BLaER1 treated with 17β-estradiol and CSF1 and Interleukin-3, amounts not matched to agents 10 nM and 100 nM (cell line): Measurements from ENCODE around the gene CYP4B1.
"Not testable (repeated sequence)": the region's sequence is repeated elsewhere in the genome, so short reads cannot be mapped to it uniquely, and the experiment has no call there.

Source experiments
- H3K27ac ChIP-seq, 11 experiments: shearing (Covaris generic); formaldehyde crosslinking; 2 replicates each; pipeline ENCODE4 v1.8.1; 2022
- H3K27me3 ChIP-seq, 11 experiments: shearing (Covaris generic); formaldehyde crosslinking; 2 replicates each; pipeline ENCODE4 v1.8.1; 2022
- H3K36me3 ChIP-seq, 11 experiments: shearing (Covaris generic); formaldehyde crosslinking; 2 replicates each; pipeline ENCODE4 v1.8.1; 2022
- H3K4me1 ChIP-seq, 10 experiments: shearing (Covaris generic); formaldehyde crosslinking; 2 replicates each; pipeline ENCODE4 v1.8.1; 2022
- H3K4me2 ChIP-seq, 11 experiments: shearing (Covaris generic); formaldehyde crosslinking; 2 replicates each; pipeline ENCODE4 v1.8.1; 2022
- H3K4me3 ChIP-seq, 10 experiments: shearing (Covaris generic); formaldehyde crosslinking; 2 replicates each; pipeline ENCODE4 v1.8.1; 2022
- H3K9ac ChIP-seq, 11 experiments: shearing (Covaris generic); formaldehyde crosslinking; 2 replicates each; pipeline ENCODE4 v1.8.1; 2022
- H3K9me3 ChIP-seq, 11 experiments: shearing (Covaris generic); formaldehyde crosslinking; replicated peaks in 1 of 11; 2 replicates each; pipeline ENCODE4 v1.8.1; 2022
- H4K20me1 ChIP-seq, 11 experiments: shearing (Covaris generic); formaldehyde crosslinking; 2 replicates each; pipeline ENCODE4 v1.8.1; 2022
- Cebpa-rat ChIP-seq, 11 experiments: shearing (Covaris generic); IDR thresholded peaks; 2 replicates each; pipeline ENCODE4 v1.8.1; 2022

The CYP4B1 gene

DNA sequence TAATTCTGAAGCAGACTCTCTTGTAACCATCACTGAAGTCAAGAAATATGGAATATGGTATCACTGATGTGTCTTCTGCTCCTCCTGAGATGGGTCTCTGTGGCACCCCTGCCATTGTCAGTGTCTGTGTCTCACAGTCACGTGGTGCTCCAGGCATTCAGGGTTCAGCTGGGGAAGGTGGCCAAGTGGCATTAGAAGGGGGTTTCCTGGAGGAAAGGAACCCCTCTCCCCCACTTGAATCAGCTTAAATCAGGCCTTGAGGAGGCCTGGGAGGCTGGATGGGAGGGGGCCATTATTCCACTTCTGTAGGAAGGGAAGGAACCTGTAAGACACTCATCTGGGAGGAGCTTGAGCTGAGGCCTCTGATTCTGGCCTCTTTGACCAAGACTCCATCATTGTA is 20.5 kb downstream of the CYP4B1 start:
- TF ChIP-seq Cebpa-rat (IDR thresholded peaks at IDR 0.05): no peak
- Histone ChIP-seq H3K4me2 (no peak overlapping the region), H3K4me1 (peaks cover 0 to 11% (median 9%) of the 10 kb centered on the region in 10 experiments; a peak in 15 of 20 replicates), H3K9ac (no peak overlapping the region), H3K36me3 (no peaks in the 10 kb centered on the region), H3K4me3 (no peak overlapping the region), H4K20me1 (no peaks in the 10 kb centered on the region), H3K9me3 (peaks cover 0 to 7% (median 0%) of the 10 kb centered on the region in 11 experiments; a peak in 3 of 22 replicates), H3K27me3 (no peaks in the 10 kb centered on the region), H3K27ac (no peak overlapping the region)

DNA sequence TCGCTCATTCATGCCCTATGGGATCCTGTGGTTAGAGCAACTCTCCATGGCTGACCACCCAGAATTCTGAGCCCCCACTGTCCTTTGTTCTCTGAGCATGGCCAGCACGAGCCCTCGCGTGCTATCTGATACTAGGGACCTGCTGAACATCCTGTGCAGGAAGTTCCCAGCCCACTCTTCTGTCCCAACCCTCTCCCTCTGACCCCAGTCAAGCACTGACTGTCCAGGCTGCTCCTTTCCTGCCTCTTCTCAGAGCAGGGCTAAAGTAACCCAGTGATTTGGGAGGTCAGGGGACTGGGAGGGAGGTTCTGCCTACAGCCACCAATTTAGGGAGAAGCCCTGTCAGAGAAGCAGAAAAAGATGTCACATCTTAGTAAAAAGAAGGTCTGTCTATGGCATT is 21.2 kb downstream of the CYP4B1 start:
- H3K4me1 ChIP-seq: peaks cover 0 to 11% (median 9%) of the 10 kb centered on the region in 10 experiments; a peak in 15 of 20 replicates

GRCh38 chr1:46820560-46821060 is 21.8 kb downstream of the CYP4B1 start:
- peaks cover 0 to 11% (median 9%) of the 10 kb centered on the region in 10 experiments; a peak in 15 of 20 replicates for H3K4me1 ChIP-seq
- H3K9me3 ChIP-seq: peaks cover 0 to 7% (median 0%) of the 10 kb centered on the region in 11 experiments; a peak in 5 of 22 replicates
- no peak overlapping the region for H3K4me3 ChIP-seq
- no peaks in the 10 kb centered on the region for H4K20me1 ChIP-seq
- H3K27me3 ChIP-seq: no peaks in the 10 kb centered on the region
- no peak overlapping the region for H3K9ac ChIP-seq
- H3K36me3 ChIP-seq: no peaks in the 10 kb centered on the region
- no peak overlapping the region for H3K27ac ChIP-seq
- H3K4me2 ChIP-seq: peak overlapping the region in 2 of 11 experiments; percentile 7 to 15; a peak in 2 of 22 replicates
- TF ChIP-seq Cebpa-rat (IDR thresholded peaks at IDR 0.05): no peak

More for the DNA sequence above, 21.2 kb downstream of the CYP4B1 start:
- H3K36me3 ChIP-seq: no peaks in the 10 kb centered on the region
- H3K9ac ChIP-seq: no peak overlapping the region
- no peak for TF ChIP-seq Cebpa-rat (IDR thresholded peaks at IDR 0.05)
- H3K4me2 ChIP-seq: peak overlapping the region in 2 of 11 experiments; percentile 7 to 15; a peak in 1 of 22 replicates
- no peaks in the 10 kb centered on the region for H4K20me1 ChIP-seq
- H3K27me3 ChIP-seq: no peaks in the 10 kb centered on the region
- H3K4me3 ChIP-seq: no peak overlapping the region
- H3K27ac ChIP-seq: no peak overlapping the region
- peaks cover 0 to 7% (median 0%) of the 10 kb centered on the region in 11 experiments; a peak in 5 of 22 replicates for H3K9me3 ChIP-seq

DNA sequence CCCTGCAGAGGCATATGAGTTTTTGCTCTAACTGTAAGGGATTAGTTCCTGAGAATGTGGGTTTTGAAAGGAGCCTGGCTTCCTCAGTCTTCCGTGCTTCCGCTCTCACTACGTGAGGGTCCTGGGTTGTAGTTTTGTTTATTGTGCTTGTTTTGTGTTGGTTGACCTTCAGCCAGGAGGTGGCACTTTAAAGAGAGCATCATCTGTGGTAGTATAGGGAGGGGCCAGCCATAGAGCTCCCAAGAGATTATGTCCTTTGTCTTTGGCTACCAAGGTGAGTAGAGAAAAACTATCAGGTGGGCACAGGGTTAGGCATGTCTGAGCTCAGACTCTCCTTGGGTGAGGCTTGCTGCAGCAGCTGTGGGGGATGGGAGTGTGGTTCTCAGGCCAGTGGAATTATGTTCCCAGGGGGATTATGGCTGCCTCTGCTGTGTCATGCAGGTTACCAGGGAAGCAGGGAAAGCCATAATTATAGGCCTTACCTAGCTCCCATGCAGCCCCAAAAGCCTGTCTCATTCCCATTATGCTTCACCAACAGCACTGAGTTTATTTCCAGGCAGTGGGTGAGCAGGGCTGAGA is 23.5 kb downstream of the CYP4B1 start:
- Histone ChIP-seq H3K9ac (no peak overlapping the region), H3K4me1 (peaks cover 0 to 11% (median 9%) of the 10 kb centered on the region in 10 experiments; a peak in 15 of 20 replicates), H3K9me3 (peaks cover 0 to 7% (median 0%) of the 10 kb centered on the region in 11 experiments; a peak in 5 of 22 replicates), H3K4me3 (no peak overlapping the region), H3K4me2 (peak overlapping the region in 8 of 11 experiments; percentile 5 to 55 (median 36); a peak in 10 of 22 replicates), H3K27me3 (no peaks in the 10 kb centered on the region), H3K36me3 (no peaks in the 10 kb centered on the region), H3K27ac (no peak overlapping the region), H4K20me1 (no peaks in the 10 kb centered on the region)
- TF ChIP-seq Cebpa-rat (IDR thresholded peaks at IDR 0.05): no peak

DNA sequence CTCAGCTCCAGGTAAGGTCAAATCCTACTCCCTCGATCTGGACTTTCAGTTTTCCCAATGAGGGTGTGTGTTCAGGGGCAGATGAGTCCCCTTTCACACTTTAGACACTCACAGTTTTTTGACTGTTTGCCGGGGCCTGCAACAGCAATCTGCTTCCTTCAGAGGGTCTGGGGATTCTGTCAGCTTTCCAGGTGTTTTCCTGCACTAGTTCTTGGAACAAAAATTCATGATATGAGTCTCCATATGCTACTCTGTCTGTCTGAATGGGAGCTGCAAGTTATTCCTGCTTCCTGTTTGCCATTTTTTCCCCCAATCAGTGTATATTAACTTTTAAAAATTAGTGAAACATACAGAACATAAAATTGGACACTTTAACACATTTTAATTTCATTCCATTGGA is 24.3 kb downstream of the CYP4B1 start:
- Histone ChIP-seq H4K20me1 (no peaks in the 10 kb centered on the region), H3K4me3 (no peak overlapping the region), H3K4me2 (peak overlapping the region in 8 of 11 experiments; percentile 5 to 55 (median 36); a peak in 11 of 22 replicates), H3K9me3 (peaks cover 0 to 7% (median 0%) of the 10 kb centered on the region in 11 experiments; a peak in 5 of 22 replicates), H3K27ac (no peak overlapping the region), H3K9ac (no peak overlapping the region), H3K27me3 (no peaks in the 10 kb centered on the region), H3K36me3 (no peaks in the 10 kb centered on the region), H3K4me1 (peaks cover 0 to 11% (median 9%) of the 10 kb centered on the region in 10 experiments; a peak in 15 of 20 replicates)
- TF ChIP-seq Cebpa-rat (IDR thresholded peaks at IDR 0.05): no peak

DNA sequence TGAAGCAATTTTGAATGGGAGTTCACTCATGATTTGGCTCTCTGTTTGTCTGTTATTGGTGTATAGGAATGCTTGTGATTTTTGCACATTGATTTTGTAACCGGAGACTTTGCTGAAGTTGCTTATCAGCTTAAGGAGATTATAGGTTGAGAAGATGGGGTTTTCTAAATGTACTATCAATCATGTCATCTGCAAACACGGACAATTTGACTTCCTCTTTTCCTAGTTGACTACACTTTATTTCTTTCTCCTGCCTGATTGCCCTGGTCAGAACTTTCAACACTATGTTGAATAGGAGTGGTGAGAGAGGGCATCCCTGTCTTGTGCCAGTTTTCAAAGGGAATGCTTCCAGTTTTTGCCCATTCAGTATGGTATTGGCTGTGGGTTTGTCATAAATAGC is 28.0 kb downstream of the CYP4B1 start:
- H3K4me2 ChIP-seq, H3K27ac ChIP-seq, H3K36me3 ChIP-seq, H3K9me3 ChIP-seq, H3K4me3 ChIP-seq, H3K9ac ChIP-seq, H4K20me1 ChIP-seq, H3K27me3 ChIP-seq: not testable (repeated sequence)
- peaks cover 0 to 11% (median 8%) of the 10 kb centered on the region in 10 experiments; a peak in 14 of 20 replicates for H3K4me1 ChIP-seq

GRCh38 chr1:46830665-46831322 is 31.9 kb downstream of the CYP4B1 start:
- Histone ChIP-seq H3K27me3 (no peaks in the 10 kb centered on the region), H4K20me1 (no peaks in the 10 kb centered on the region), H3K4me3 (no peak overlapping the region), H3K4me1 (no peaks in the 10 kb centered on the region), H3K9me3 (peaks cover 0 to 7% (median 0%) of the 10 kb centered on the region in 11 experiments; a peak in 1 of 22 replicates), H3K27ac (no peak overlapping the region), H3K4me2 (no peak overlapping the region), H3K9ac (no peak overlapping the region), H3K36me3 (no peaks in the 10 kb centered on the region)
- no peak for TF ChIP-seq Cebpa-rat (IDR thresholded peaks at IDR 0.05)

DNA sequence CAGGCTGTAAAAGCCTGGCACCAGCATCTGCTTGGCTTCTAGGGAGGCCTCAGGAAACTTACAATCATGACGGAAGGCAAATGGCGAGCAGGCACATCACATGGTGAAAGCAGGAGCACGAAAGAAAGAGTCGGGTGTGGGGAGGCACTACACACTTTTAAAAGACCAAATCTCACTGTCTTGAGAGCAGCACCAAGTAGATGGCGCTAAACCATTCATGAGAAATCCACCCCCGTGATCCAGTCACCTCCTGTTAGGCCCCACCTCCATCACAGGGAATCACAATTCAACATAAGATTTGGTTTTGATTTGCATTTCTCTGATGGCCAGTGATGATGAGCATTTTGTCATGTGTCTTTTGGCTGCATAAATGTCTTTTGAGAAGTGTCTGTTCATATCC is 36.6 kb downstream of the CYP4B1 start:
- H3K9me3 ChIP-seq, H3K4me2 ChIP-seq, H4K20me1 ChIP-seq, H3K4me3 ChIP-seq, H3K9ac ChIP-seq, H3K36me3 ChIP-seq, H3K27me3 ChIP-seq, H3K4me1 ChIP-seq, H3K27ac ChIP-seq: not testable (repeated sequence)

DNA sequence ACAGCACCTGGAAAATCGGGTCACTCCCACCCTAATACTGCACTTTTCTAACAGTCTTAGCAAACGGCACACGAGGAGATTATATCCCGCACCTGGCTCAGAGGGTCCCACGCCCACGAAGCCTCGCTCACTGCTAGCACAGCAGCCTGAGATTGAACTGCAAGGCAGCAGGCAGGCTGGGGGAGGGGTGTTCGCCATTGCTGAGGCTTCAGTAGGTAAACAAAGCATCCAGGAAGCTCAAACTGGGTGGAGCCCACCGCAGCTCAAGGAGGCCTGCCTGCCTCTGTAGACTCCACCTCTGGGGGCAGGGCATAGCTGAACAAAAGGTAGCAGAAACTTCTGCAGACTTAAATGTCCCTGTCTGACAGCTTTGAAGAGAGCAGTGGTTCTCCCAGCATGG is 47.5 kb downstream of the CYP4B1 start:
- H3K27ac ChIP-seq, H3K9ac ChIP-seq, H4K20me1 ChIP-seq, H3K4me2 ChIP-seq, H3K36me3 ChIP-seq, H3K4me3 ChIP-seq, H3K9me3 ChIP-seq, H3K27me3 ChIP-seq: not testable (repeated sequence)
- H3K4me1 ChIP-seq: peaks cover 0 to 14% (median 3%) of the 10 kb centered on the region in 10 experiments; a peak in 7 of 20 replicates

DNA sequence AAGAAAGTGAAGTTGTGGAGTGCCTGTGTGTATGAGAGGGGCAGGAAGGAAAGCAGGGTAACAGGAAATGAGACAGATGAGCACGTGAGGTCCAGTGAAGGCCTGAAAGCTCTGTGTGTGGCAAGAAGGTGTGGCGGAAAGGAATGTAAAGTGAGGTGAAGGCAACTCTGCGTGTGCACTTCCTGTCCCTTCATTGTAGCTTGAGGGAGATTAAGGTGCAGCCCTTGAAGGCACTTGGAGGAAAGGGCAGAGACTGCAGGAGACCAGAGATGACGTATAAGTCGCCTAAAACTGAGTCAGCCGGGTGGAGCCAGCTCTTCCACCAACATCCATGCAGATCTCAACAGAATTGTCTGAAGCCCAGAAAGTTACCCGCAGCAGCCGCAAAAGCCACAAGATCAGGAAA is 58.8 kb downstream of the CYP4B1 start:
- Histone ChIP-seq H3K9me3 (peaks cover 0 to 11% (median 4%) of the 10 kb centered on the region in 11 experiments; a peak in 11 of 22 replicates), H3K4me1 (peaks cover 0 to 13% (median 0%) of the 10 kb centered on the region in 10 experiments; a peak in 6 of 20 replicates), H3K4me2 (peak overlapping the region in 4 of 11 experiments; percentile 13 to 41 (median 25); a peak in 3 of 22 replicates)
- not testable (repeated sequence) for H3K36me3 ChIP-seq, H3K9ac ChIP-seq, H3K27me3 ChIP-seq, H4K20me1 ChIP-seq, H3K4me3 ChIP-seq, H3K27ac ChIP-seq
